GM18498 (cell line): ENCODE results near the gene PEX14.

Source experiments
- ATAC-seq: cut with Tn5 transposase; IDR thresholded peaks from one replicate; pipeline ENCODE4 v1.9.1; 2021; ENCODE audit warnings: mild to moderate bottlenecking, moderate library complexity; ENCODE audit not compliant: unreplicated experiment

PEX14 gene

GRCh38 chr1:10586125-10586524 lies 111.4 kb downstream of the PEX14 start:
- no peak for ATAC-seq

GRCh38 chr1:10588640-10589039 lies 113.9 kb downstream of the PEX14 start:
- ATAC-seq, result no peak

- no peak for ATAC-seq
Observed at GRCh38 chr1:10589074-10589473, 114.3 kb downstream of the PEX14 start.

GRCh38 chr1:10591010-10591409 lies 116.3 kb downstream of the PEX14 start:
- no peak for ATAC-seq

GRCh38 chr1:10592373-10592772 lies 117.6 kb downstream of the PEX14 start:
- no peak for ATAC-seq

- no peak for ATAC-seq
Observed at GRCh38 chr1:10593750-10594149, 119.0 kb downstream of the PEX14 start.

- ATAC-seq, result no peak
Observed at GRCh38 chr1:10594595-10595223, 120.0 kb downstream of the PEX14 start.

GRCh38 chr1:10596780-10597179 lies 122.0 kb downstream of the PEX14 start:
- ATAC-seq, result no peak

GRCh38 chr1:10597492-10598388 lies 123.0 kb downstream of the PEX14 start:
- ATAC-seq, result no peak

GRCh38 chr1:10598389-10598702 lies 123.6 kb downstream of the PEX14 start:
- no peak for ATAC-seq

GRCh38 chr1:10599194-10599861 lies 124.6 kb downstream of the PEX14 start:
- no peak for ATAC-seq

- ATAC-seq, result no peak
Observed at GRCh38 chr1:10601342-10602070, 126.8 kb downstream of the PEX14 start.

GRCh38 chr1:10602936-10603335 lies 128.2 kb downstream of the PEX14 start:
- ATAC-seq, result no peak

GRCh38 chr1:10604966-10605365 lies 130.2 kb downstream of the PEX14 start:
- no peak for ATAC-seq

- ATAC-seq, result no peak
Observed at GRCh38 chr1:10606064-10606463, 131.3 kb downstream of the PEX14 start.

- no peak for ATAC-seq
Observed at GRCh38 chr1:10607228-10607627, 132.5 kb downstream of the PEX14 start.

GRCh38 chr1:10608690-10609089 lies 133.9 kb downstream of the PEX14 start:
- ATAC-seq, result no peak

- ATAC-seq, result no peak
Observed at GRCh38 chr1:10610901-10611600, 136.3 kb downstream of the PEX14 start.

GRCh38 chr1:10612436-10613160 lies 137.8 kb downstream of the PEX14 start:
- ATAC-seq, result no peak

- no peak for ATAC-seq
Observed at GRCh38 chr1:10613340-10613739, 138.6 kb downstream of the PEX14 start.
